ENCODE results near the gene GNL3L. TPM values are rescaled to one million over a fixed set of nuclear protein-coding genes. Genes with fewer than 3 reads are reported as not detected.
"Not testable (repeated sequence)": the region's sequence is repeated elsewhere in the genome, so short reads cannot be mapped to it uniquely, and the experiment has no call there.

The GNL3L gene
- total RNA-seq, 1 donor from 2014 or later, result 29.5 TPM

DNA sequence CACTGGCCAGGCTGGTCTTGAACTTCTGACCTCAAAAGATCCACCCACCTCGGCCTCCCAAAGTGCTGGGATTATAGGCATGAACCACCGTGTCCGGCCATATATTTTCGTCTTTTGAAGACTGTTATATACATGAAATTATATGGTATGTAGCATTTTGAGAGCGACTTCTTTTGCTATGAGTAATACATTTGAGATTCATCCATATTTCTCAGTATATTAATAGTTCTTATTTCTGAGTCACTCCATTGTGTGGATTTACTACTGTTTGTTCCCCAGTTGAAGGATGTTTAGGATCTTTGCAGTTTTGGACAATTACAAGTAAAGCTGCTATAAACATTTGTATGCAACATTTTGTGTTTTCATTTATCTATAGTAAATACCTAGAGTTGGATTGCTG lies 34.9 kb downstream of the GNL3L start:
- intact Hi-C loops (cut with DNase I), result no loop called here
- no peak overlapping the region for H3K4me3 ChIP-seq
- TF ChIP-seq, protein P1, sequence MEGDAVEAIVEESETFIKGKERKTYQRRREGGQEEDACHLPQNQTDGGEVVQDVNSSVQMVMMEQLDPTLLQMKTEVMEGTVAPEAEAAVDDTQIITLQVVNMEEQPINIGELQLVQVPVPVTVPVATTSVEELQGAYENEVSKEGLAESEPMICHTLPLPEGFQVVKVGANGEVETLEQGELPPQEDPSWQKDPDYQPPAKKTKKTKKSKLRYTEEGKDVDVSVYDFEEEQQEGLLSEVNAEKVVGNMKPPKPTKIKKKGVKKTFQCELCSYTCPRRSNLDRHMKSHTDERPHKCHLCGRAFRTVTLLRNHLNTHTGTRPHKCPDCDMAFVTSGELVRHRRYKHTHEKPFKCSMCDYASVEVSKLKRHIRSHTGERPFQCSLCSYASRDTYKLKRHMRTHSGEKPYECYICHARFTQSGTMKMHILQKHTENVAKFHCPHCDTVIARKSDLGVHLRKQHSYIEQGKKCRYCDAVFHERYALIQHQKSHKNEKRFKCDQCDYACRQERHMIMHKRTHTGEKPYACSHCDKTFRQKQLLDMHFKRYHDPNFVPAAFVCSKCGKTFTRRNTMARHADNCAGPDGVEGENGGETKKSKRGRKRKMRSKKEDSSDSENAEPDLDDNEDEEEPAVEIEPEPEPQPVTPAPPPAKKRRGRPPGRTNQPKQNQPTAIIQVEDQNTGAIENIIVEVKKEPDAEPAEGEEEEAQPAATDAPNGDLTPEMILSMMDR (IDR thresholded peaks at IDR 0.05), result no peak
- H3K4me1 ChIP-seq, result no peaks in the 10 kb centered on the region
- peaks cover 26% of the 10 kb centered on the region for H3K36me3 ChIP-seq
- no peak for DNase-seq
- no peaks in the 10 kb centered on the region for H3K27me3 ChIP-seq (ENCODE audit: low read depth)
- H3K9me3 ChIP-seq, result no peaks in the 10 kb centered on the region
- H3K27ac ChIP-seq, result no peak overlapping the region
- no peak for ATAC-seq

DNA sequence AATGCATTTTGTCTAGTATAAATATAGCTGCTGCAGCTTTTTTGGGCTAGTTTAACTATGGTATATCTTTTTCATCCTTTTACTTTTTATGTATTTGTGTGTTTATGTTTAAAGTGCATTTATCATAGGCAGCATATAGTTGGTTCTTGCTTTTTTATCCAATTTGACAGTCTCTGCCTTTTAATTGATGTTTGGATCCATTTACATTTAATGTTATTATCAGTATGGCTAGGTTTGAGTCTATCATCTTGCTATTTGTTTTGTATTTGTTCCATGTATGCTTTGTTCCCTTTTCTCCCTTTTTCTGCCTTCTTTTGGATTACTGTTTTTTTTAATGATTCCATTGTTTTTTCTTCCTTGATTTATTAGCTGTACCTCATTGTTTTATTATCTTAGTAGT lies 40.3 kb downstream of the GNL3L start:
- ATAC-seq (no peak), DNase-seq (no peak)
- TF ChIP-seq, protein P1 (IDR thresholded peaks at IDR 0.05), result no peak

DNA sequence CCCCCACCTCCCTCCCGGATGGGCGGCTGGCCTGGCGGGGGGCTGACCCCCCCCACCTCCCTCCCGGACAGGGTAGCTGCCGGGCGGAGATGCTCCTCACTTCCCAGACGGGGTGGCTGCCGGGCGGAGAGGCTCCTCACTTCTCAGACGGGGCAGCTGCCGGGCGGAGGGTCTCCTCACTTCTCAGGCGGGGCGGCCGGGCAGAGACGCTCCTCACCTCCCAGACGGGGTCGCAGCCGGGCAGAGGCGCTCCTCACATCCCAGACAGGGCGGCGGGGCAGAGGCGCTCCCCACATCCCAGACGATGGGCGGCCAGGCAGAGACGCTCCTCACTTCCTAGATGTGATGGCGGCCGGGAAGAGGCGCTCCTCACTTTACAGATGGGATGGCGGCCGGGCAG lies 42.6 kb downstream of the GNL3L start:
- H3K4me3 ChIP-seq; ATAC-seq; intact Hi-C loops (cut with DNase I); H3K36me3 ChIP-seq; H3K27me3 ChIP-seq (ENCODE audit: low read depth); H3K9me3 ChIP-seq; H3K27ac ChIP-seq; DNase-seq; H3K4me1 ChIP-seq: not testable (repeated sequence)

More for the DNA sequence above, 40.3 kb downstream of the GNL3L start:
- Histone ChIP-seq H3K4me3 (no peak overlapping the region), H3K27ac (no peak overlapping the region), H3K27me3 (ENCODE audit: low read depth) (no peaks in the 10 kb centered on the region), H3K4me1 (no peaks in the 10 kb centered on the region), H3K9me3 (no peaks in the 10 kb centered on the region), H3K36me3 (no peaks in the 10 kb centered on the region)
- intact Hi-C loops (cut with DNase I), result no loop called here

DNA sequence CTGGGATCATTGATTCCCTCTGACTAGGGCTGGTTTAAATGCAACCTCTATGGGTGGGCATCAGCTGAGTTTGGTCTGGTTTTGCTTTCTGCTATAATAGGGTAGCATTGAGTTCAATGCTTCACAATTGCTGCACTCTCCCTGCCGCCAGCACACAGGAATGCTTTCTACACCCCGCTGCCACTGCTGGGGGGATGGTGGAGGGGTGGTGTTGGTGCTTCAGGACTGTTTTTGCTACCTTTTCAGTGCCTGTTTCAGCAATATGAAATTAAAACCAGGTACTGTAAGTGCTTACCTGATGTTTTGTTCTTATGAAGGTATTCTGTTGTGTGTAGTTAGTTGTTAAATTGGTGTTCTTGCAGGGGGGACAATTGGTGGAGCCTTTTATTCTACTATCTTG lies 67.7 kb downstream of the GNL3L start:
- Histone ChIP-seq H3K27me3 (ENCODE audit: low read depth) (no peaks in the 10 kb centered on the region), H3K36me3 (no peaks in the 10 kb centered on the region), H3K4me3 (no peak overlapping the region), H3K27ac (no peak overlapping the region), H3K4me1 (no peaks in the 10 kb centered on the region), H3K9me3 (no peaks in the 10 kb centered on the region)
- no peak for ATAC-seq
- intact Hi-C loops (cut with DNase I), result no loop called here
- TF ChIP-seq, protein P1 (IDR thresholded peaks at IDR 0.05), result no peak
- no peak for DNase-seq

DNA sequence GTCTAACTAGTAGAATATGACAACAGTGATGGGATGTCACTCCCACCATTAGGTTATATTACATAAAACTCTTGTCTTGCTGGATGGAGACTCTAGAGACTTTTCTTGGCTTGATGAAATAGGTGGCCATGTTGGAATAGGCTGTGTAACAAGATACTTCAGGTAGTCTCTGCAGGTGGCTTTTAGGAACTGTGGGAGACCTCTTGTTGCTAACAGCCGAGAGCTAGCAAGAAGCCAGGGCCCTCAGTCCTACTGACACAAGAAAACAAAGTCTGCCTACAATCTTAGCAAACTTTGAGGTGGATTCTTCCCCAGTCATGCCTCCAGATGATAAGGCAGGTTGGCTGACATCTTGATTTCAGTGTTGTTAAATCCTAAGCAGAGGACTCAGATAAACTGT lies 72.5 kb downstream of the GNL3L start:
- DNase-seq, result no peak
- TF ChIP-seq, protein P1 (IDR thresholded peaks at IDR 0.05), result no peak
- H3K4me3 ChIP-seq, result no peak overlapping the region
- intact Hi-C loops (cut with DNase I), result no loop called here
- H3K9me3 ChIP-seq, result no peaks in the 10 kb centered on the region
- no peak overlapping the region for H3K27ac ChIP-seq
- no peaks in the 10 kb centered on the region for H3K36me3 ChIP-seq
- no peaks in the 10 kb centered on the region for H3K4me1 ChIP-seq
- ATAC-seq, result no peak
- no peaks in the 10 kb centered on the region for H3K27me3 ChIP-seq (ENCODE audit: low read depth)

Other genes starting within 250 kb of the GNL3L start
- 0.62 TPM for gene WNK3, start 172.2 kb upstream of the GNL3L start, total RNA-seq
- 38.5 TPM for gene TSR2, start 89.8 kb upstream of the GNL3L start, total RNA-seq
- gene FGD1, start 34.0 kb upstream of the GNL3L start, total RNA-seq, result 3.2 TPM

All from lower lobe of right lung (tissue), 2 donors.